ENCODE data around the gene PTPRN.
"Not testable (repeated sequence)": the region's sequence is repeated elsewhere in the genome, so short reads cannot be mapped to it uniquely, and the experiment has no call there.

PTPRN gene

GRCh38 chr2:219309278-219309677 lies at the start of gene PTPRN:
Gene PTPRN (minus strand): TSS chr2:219309401. CDS start chr2:219309332, 69 bp downstream.
- no peak for DNase-seq (ENCODE audit: low read depth in 3 of 3)

DNA sequence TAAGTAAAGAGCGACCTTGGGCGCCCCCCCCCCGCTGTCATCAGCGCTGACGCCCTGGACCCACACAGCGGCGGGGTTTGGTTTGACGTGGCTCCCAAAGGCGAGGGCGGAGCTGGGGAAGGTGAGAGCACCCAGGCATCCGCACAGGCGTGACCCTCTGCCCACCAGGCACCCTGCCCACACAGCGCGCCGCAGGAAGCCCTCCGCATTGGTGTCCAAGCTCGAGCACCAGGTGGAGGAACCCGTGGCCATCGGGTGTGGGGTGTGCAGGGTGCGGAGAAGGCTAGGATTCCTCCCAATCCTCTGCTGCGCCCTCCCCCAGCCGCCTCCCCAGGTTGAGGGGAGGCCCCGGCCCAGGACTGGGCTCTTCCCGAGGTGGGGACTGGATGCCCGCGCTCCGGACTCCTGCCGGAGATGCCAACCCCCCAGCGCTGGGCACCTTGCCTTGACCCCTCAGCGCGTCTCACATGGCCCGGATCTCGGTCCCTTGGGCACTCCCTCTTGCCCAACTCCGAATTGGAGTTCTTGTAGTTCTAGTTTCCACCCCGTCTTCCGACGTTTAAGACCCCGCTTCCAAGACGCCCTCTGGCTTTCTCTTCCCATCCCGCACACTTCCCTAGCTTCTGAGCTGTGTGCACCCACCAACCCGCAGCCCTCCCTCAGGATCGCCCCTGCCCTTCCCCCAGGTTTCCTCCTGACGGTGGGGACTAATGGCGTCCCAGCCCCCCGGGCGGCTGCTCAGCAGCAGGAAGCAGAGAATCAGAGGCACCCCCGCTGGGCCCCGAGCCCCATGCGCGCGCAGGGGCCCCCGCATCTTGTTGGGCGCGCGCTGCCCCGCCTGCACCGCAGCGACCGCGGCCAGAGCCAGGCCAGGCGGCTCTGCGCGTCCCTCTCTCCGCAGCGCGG lies 49.2 kb upstream of the PTPRN start:
- peak in 1 of 3 experiments; percentile 32 for DNase-seq (ENCODE audit: low read depth in 3 of 3)

DNA sequence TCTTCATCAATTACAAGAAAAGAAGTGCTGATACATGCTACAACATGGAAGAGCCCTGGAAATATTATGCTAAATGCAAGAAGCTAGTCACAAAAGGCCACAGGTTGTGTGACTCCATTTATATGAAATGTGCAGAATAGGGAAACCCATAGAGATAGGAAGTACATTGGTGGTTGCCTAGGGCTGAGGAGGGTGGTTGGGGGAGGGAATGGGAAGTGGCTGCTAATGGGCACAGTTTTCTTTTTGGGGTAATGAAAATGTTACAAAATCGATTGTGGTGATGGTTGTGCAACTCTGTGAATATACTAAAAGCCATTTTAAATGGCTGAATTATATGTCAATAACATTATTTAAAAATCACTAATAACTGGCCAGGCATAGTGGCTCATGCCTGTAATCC lies 47.6 kb upstream of the PTPRN start:
- no peak for DNase-seq (ENCODE audit: low read depth in 3 of 3)

DNA sequence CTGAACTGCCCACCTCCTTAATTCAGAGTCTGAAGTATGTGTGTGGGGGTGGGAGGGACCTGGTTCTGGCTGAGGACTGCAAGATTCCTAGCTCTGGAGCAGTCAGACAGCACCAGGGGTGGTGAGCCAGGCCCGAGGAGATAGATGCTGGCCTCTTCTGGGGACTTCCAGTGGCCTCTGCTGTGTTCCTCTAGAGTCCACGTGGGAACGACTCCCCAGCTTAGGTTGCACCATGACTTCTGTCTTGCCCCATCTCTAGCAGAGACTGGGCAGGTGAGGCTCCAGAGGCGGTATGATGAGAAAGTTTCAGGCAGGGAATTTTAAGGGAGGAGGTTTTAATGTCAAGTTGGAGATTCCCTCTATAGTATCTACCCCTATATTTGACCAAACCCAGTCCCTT lies 45.4 kb upstream of the PTPRN start:
- no peak for DNase-seq (ENCODE audit: low read depth in 3 of 3)

GRCh38 chr2:219353129-219353528 lies 43.9 kb upstream of the PTPRN start:
- no peak for DNase-seq (ENCODE audit: low read depth in 3 of 3)

DNA sequence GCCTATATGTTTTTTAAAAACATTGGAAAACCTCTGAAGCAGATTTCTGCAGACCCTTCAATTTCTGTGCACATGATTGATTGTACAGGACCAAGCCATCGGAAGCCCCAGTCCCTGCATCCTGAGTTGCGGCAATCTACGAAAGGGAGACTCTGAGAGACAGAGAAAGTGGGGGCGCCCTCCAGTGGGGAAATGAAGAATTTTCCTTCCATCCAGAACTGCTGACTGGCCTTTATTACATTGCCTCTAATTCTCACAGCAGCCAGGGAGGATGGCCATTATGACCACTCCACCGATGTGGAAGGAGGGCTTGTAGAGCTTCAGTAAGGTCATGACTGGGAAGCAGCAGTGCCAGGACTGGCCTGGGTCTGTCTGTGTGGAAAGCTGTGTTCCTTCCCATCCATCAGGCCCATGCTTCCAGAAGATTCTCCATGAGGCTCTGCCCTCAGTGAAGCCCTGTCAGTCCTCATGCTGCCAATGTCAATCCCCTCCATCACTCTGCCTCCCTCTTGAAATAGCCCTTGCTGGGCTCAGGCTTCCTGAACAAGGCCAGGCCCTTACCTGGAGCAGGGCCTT lies 43.3 kb upstream of the PTPRN start:
- DNase-seq (ENCODE audit: low read depth in 3 of 3) = peak; percentile 40 to 70 (median 41)

DNA sequence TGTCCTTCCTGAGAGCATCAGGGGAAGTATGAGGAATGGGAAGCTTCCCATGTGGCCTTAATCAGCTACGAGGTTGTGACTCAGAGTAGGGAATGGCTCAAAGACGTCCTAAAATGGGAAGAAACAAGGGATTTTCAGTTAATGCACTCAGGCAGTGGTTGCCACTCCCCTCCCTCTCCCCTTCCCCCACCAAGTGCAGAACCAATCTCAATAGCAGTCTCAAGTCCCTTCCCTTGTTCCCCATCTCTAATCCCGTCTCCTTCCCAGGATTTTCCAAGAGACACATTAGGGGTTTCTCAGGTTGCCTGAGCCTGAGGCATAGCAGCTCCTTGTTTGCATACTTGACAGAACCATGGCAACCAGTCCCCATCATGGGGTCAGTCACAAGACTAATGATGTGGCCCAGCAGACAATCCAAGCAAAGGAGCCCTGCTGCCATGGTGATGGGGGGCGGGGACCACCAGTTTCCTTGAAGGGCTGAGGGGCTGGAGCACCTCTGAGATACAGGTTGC lies 41.6 kb upstream of the PTPRN start:
- no peak for DNase-seq (ENCODE audit: low read depth in 3 of 3)

DNA sequence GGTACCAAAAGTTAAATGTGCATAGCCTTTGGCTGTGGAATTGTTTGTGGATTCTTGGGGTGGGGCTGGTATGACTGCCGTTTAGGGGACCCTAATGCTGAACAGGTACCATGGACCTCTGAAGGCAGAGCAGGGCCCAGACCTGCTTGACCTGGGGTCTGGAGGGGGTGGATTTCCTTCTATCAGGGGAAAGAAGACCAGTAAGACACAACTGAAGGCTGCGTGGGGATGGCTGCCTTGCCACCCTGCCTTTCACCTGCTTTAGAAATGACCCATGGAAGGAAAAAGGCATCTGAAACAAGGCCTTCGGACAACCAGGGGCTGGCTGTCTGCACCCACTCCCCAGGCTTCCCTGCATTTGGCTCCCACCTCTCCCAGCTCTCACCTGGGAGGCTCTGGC lies 41.0 kb upstream of the PTPRN start:
- DNase-seq (ENCODE audit: low read depth in 3 of 3) = no peak

- DNase-seq (ENCODE audit: low read depth in 3 of 3) = no peak
Observed at GRCh38 chr2:219344751-219345430, 35.7 kb upstream of the PTPRN start.

DNA sequence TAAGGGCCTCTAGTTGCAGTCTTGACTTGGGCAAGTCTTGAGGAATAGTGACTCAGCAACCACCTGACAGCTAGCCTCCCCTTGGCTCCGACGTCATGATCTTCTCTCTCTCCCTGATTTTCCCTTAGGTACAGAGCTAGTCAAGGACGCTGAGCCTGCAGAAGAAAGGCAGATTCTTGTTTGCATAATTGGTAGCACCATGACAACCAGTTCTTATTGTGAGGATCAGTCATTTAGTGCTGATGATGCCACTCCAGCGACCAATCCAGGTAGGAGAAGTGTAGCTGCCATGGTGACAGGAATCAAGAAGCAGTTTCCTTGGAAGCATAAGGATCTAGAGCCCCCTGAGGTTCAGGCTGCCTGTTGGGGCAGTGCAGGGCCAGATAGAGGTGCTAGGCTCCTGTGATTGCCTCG lies 26.2 kb upstream of the PTPRN start:
- no peak for DNase-seq (ENCODE audit: low read depth in 3 of 3)

GRCh38 chr2:219334076-219334475 lies 24.9 kb upstream of the PTPRN start:
- DNase-seq (ENCODE audit: low read depth in 3 of 3) = no peak

GRCh38 chr2:219332542-219332941 lies 23.3 kb upstream of the PTPRN start, which contains the start of gene RESP18:
Gene RESP18 (minus strand): TSS chr2:219332744.
- no peak for DNase-seq (ENCODE audit: low read depth in 3 of 3)

DNA sequence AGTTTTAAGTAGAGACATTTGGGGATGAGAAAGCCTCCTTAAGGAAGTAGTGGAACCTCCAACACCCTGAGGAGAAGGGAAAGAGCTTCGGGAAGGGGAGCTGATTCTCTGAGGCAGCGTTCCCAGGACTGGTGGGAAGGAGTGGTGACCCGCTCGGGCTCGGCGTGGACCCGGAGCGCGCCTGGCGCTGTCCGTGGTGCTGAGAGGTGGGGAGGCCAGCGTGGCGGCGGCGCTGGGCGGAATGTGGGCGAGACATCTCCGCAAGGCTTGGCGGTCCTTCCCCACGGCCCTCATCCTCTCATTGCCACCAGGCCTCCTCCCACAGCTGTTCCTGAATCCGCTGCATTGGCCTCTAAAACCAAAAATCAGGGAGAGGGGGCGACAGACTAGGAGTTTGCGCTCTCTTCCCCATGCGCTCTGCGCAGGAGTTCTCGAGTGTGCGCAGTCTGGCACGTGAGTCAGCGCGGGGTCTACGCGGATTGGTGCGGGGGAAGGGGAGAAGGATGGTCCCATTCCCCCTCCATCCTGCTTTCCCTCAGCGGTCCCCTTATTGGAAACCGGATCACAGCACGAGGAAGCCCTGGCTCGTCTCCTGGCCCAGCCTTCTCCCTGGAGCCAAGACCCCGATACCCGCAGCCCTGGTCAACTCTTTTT lies 22.5 kb upstream of the PTPRN start:
- peak in 1 of 3 experiments; percentile 15 for DNase-seq (ENCODE audit: low read depth in 3 of 3)

DNA sequence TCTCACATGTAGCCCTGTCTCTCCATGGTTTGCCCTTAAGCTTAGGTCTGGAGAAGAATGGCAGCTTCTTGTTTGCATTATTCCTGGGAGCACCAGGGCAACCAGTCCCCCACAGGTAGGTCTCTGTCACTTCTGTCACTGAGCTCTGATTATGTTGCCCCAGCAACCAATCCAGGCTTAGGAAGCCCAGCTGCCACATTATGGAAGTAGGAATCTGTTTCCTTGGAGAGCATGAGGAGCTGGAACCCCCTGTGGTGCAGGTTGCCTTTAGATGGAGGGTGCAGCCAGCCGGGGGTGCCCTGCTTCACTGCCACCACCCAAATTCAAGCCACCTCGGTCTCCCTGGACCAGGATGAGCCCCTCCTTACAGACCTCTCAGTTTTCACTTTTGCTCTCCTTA lies 18.5 kb upstream of the PTPRN start:
- no peak for DNase-seq (ENCODE audit: low read depth in 3 of 3)

GRCh38 chr2:219325657-219326315 lies 16.6 kb upstream of the PTPRN start:
- no peak for DNase-seq (ENCODE audit: low read depth in 3 of 3)

DNA sequence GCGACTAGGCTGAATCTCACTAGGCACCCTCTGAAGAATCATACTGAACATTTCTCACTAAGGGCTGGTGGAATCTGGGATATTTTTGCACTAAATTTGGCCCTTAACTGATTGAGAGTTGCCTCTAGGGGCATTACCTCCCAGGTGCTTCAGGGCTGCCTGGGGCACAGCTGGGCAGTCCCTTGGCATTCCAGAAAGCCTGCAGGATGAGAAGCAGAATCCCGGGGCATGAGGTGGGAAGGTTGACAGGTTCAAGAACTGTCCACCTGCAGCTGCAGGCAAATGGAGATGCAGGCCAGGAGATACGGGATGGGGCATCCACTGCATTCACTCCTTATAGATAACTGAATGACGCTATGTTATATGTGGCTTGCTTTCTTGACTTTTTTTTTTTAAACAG lies 15.9 kb upstream of the PTPRN start:
- DNase-seq (ENCODE audit: low read depth in 3 of 3) = no peak

DNA sequence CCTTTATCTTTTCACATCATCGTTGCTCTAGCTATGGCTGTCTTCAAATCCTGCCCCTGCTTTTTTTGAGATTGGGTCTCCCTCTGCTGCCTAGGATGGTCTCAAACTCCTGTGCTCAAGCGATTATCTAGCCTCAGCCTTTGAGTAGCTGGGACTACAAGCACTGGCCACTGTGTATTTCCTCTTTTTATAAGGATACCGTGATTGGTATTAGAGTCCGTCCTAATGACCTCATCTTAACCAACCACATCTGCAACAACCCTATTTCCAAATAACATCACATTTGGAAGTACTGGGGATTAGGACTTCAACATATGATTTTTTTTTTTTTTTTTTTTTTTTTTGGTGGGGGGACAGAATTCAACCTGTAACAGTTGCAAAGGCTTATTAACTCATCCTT lies 14.2 kb upstream of the PTPRN start:
- no peak for DNase-seq (ENCODE audit: low read depth in 3 of 3)

- no peak for DNase-seq (ENCODE audit: low read depth in 3 of 3)
Observed at GRCh38 chr2:219314804-219315468, 5.7 kb upstream of the PTPRN start.

GRCh38 chr2:219312683-219313263 lies 3.6 kb upstream of the PTPRN start:
- DNase-seq (ENCODE audit: low read depth in 3 of 3) = not testable (repeated sequence)
